Pancreas (tissue), 10 donors: ENCODE results near the gene TSPAN6. TPM values are rescaled to one million over a fixed set of nuclear protein-coding genes. Genes with fewer than 3 reads are reported as not detected.

Source experiments
- ATAC-seq, 4 donors: fragments of 200-7000 bp; cut with Tn5 transposase; one replicate each; pipeline versions ENCODE4 v1.8.0 to v1.9.1; 2020; ENCODE audit warnings: mild to moderate bottlenecking in 4 of 4, moderate library complexity in 4 of 4
- DNase-seq, 6 donors: peaks; one replicate each; pipeline ENCODE4 v3.0.0-alpha.2; 2020
- FAIRE-seq: peaks from 2 replicates; lab custom pipeline; 2012; peaks lifted over from hg19 to GRCh38; lab: Jason Lieb, UNC
- H3K27ac ChIP-seq, 4 donors: fragments of 200-600 bp; sonication (generic); 1 replicate in 3 of 4; 2 replicates in 1 of 4; pipeline versions ENCODE4 v1.5.0 to v1.8.0; 2020
- H3K27me3 ChIP-seq, 4 donors: fragments of 200-600 bp; one replicate each; pipeline ENCODE4 v1.8.0; 2021
- H3K36me3 ChIP-seq, 3 donors: fragments of 200-600 bp; sonication (generic) in 1 of 3; one replicate each; pipeline versions ENCODE4 v1.5.0 to v1.8.0; 2020 to 2021
- H3K4me1 ChIP-seq, 3 donors: fragments of 200-600 bp; one replicate each; pipeline ENCODE4 v1.8.0; 2021
- H3K4me3 ChIP-seq, 4 donors: fragments of 200-600 bp; sonication (generic) in 2 of 4; one replicate each; pipeline versions ENCODE4 v1.5.0 to v1.8.0; 2020 to 2021
- H3K9me3 ChIP-seq, 4 donors: fragments of 200-600 bp; one replicate each; pipeline ENCODE4 v1.8.0; 2021
- CTCF ChIP-seq, 4 donors: fragments of 200-600 bp; sonication (generic) in 3 of 4; IDR thresholded peaks; one replicate each; pipeline versions ENCODE4 v1.5.0 to v1.8.0; 2021; ENCODE audit warnings: antibody characterized with exemption in 4 of 4
- WGBS, 2 donors: extraction: QIAGEN DNeasy Blood & Tissue Kit; methylation state at CpG; one replicate each; pipeline ENCODE4 v1.1.7; 2013; 5-methylcytosine and 5-hydroxymethylcytosine counted together
- intact Hi-C, 3 donors: fragments of 100-400 bp; cut with DNase I; formaldehyde crosslinking; loops; one replicate each; pipeline versions ENCODE4 v1.11.1 to v1.14.2; 2022
- polyA plus RNA-seq, 2 donors: library from polyadenylated mRNA; stranded (reverse); fragments of 200-250 nt; gene quantifications; one replicate each; pipeline ENCODE4 v1.2.3, GENCODE V29; 2013
- total RNA-seq, 6 donors: library from RNA; stranded (reverse); fragmentation: NEBNext Ultra II Directional in 4 of 6; extraction: Animal tissue kit (Norgen Biotek cat#: 25700) in 4 of 6; gene quantifications; one replicate each; pipeline versions ENCODE4 v1.2.1 to v1.2.4, GENCODE V29; 2021 to 2023
- donor health status: healthy with polysubstance abuse.
- donor health status: DM: no; HTN: no; CAD: no; lungs with moderate emphysema.
- donor health status: DM: no; HTN: no; CAD: no.
- donor health status: control.
- donor health status: control.
- donor health status: Bipolar disorder and iron deficiency.
- donor health status: DM: yes; HTN: yes; CAD: no.
- donor health status: DM: no; HTN: no; CAD: no.
- donor health status: DM: no; HTN: no; CAD: no.
- donor health status: DM: yes; HTN: yes; CAD: no.

The TSPAN6 gene
- total and polyA plus RNA-seq, 8 donors = 8.6 to 24.3 (median 12.2) TPM

DNA sequence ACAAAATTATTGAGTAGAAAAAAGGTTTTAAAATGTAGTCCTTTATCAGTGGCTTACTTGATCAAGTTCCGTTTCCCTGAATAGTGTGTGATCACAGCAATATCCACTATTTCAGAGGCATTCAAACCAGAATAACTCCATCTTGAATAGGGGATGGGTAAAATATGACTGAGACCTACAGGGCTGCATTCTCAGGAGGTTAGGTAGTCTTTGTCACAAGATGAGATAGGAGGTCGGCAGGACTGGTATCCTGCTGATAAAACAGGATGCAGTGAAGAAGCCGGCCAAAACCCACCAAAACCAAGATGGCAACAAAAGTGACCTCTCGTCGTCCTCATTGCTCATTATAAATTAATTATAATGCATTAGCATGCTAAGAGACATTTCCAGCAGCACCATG, 24.7 kb downstream of the TSPAN6 start:
- H3K27me3 ChIP-seq = peaks cover 0 to 25% (median 2%) of the 10 kb centered on the region in 4 donors
- no peak for ATAC-seq
- intact Hi-C loops = no loop called here
- no peak overlapping the region for H3K27ac ChIP-seq
- DNase-seq = no peak
- no peaks in the 10 kb centered on the region for H3K9me3 ChIP-seq
- H3K36me3 ChIP-seq = no peaks in the 10 kb centered on the region
- no peaks in the 10 kb centered on the region for H3K4me1 ChIP-seq
- no peak for FAIRE-seq
- TF ChIP-seq CTCF (IDR thresholded peaks at IDR 0.05) = no peak
- no peak overlapping the region for H3K4me3 ChIP-seq
- 63 to 64% methylated on average over 5 of the region's 5 CpGs for WGBS, 2 donors

GRCh38 chrX:100609591-100609990, 27.0 kb downstream of the TSPAN6 start:
- intact Hi-C loops = no loop called here
- ATAC-seq (no peak), DNase-seq (no peak), FAIRE-seq (peak; percentile 26)
- TF ChIP-seq CTCF (IDR thresholded peaks at IDR 0.05) = no peak
- Histone ChIP-seq H3K4me3 (no peak overlapping the region), H3K4me1 (no peaks in the 10 kb centered on the region), H3K27me3 (peaks cover 0 to 16% (median 0%) of the 10 kb centered on the region in 4 donors), H3K36me3 (no peaks in the 10 kb centered on the region), H3K9me3 (no peaks in the 10 kb centered on the region), H3K27ac (no peak overlapping the region)
- 12 to 13% methylated on average over 1 of the region's 1 CpG for WGBS, 2 donors

GRCh38 chrX:100606753-100607152, 29.9 kb downstream of the TSPAN6 start:
- 76 to 83% methylated on average over 1 of the region's 1 CpG for WGBS, 2 donors
- Histone ChIP-seq H3K27ac (no peak overlapping the region), H3K4me3 (no peak overlapping the region), H3K9me3 (no peaks in the 10 kb centered on the region), H3K36me3 (no peaks in the 10 kb centered on the region), H3K27me3 (peaks cover 0 to 13% (median 0%) of the 10 kb centered on the region in 4 donors), H3K4me1 (no peaks in the 10 kb centered on the region)
- no peak for TF ChIP-seq CTCF (IDR thresholded peaks at IDR 0.05)
- no peak for FAIRE-seq
- DNase-seq = no peak
- no peak for ATAC-seq
- intact Hi-C loops = no loop called here

DNA sequence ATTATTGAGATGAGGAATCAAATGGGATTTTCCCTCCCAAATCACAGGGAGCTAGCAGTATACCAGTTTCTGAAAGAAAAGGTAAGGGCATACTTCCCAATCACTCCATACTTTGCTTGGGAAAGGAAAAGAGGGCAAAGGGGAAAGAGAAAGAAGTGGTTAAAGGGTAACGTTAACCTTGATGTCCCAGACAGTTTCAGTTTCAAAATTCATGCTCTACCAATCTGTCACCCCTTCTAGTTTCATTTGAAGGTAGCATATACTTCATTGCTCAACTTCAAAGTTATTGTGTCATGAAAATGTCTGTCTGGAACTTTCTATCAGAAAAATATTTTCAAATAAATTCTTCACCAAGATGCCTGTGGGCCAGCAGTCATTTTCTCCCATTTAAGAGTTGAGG, 35.8 kb downstream of the TSPAN6 start:
- ATAC-seq = no peak
- TF ChIP-seq CTCF (IDR thresholded peaks at IDR 0.05) = no peak
- no peaks in the 10 kb centered on the region for H3K9me3 ChIP-seq
- peaks cover 0 to 16% (median 0%) of the 10 kb centered on the region in 4 donors for H3K27me3 ChIP-seq
- FAIRE-seq = no peak
- intact Hi-C loops = no loop called here
- H3K27ac ChIP-seq = no peak overlapping the region
- no peaks in the 10 kb centered on the region for H3K4me1 ChIP-seq
- WGBS, 2 donors = 42 to 59% methylated on average over 1 of the region's 1 CpG
- H3K36me3 ChIP-seq = no peaks in the 10 kb centered on the region
- H3K4me3 ChIP-seq = no peak overlapping the region
- no peak for DNase-seq

GRCh38 chrX:100600340-100600739, 36.3 kb downstream of the TSPAN6 start:
- Histone ChIP-seq H3K27ac (no peak overlapping the region), H3K4me1 (no peaks in the 10 kb centered on the region), H3K9me3 (no peaks in the 10 kb centered on the region), H3K4me3 (no peak overlapping the region), H3K36me3 (no peaks in the 10 kb centered on the region), H3K27me3 (peaks cover 0 to 18% (median 0%) of the 10 kb centered on the region in 4 donors)
- ATAC-seq = no peak
- intact Hi-C loops = no loop called here
- no peak for FAIRE-seq
- no peak for TF ChIP-seq CTCF (IDR thresholded peaks at IDR 0.05)
- DNase-seq = no peak
